ENCODE results near the gene ARHGAP24. TPM values are rescaled to one million over a fixed set of nuclear protein-coding genes. Genes with fewer than 3 reads are reported as not detected.

ARHGAP24 gene
- total and polyA plus RNA-seq, 2 donors (not counting 1 experiment from before 2014, with no cell fraction given) = 48.4 to 141 TPM

DNA sequence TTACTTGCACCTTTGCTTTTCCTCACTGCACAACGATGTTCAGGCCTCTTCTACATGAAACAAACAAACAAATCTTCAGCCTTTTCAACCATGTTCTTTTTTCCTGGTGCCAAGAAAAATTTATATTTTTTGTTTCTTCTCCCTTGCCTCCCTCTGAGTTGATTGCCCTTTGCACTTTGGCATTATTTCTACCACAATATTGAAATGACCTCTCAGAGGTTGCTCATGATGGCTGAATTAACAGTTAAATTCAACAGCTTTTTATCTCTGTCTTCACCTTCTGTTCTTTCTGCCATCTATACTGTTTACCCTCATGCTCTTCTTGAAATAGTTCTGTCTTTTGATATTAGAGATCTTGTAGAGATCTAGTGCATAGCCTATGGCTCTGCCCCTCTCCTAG, 308.9 kb downstream of the ARHGAP24 start:
- Histone ChIP-seq H3K27me3 (replicated peaks in 1 of 4; ENCODE audit: control extremely low read depth in 1 of 4, control insufficient read depth in 3 of 4, insufficient read depth in 4 of 4, low read length in 3 of 4) (no peaks in the 10 kb centered on the region), H4K20me1 (ENCODE audit: control insufficient read depth, insufficient read depth, low read length, poor library complexity, severe bottlenecking) (no peaks in the 10 kb centered on the region), H2AFZ (ENCODE audit: insufficient read depth, low read depth, low read length, poor library complexity, severe bottlenecking) (no peak overlapping the region), H3K4me1 (ENCODE audit: control insufficient read depth in 2 of 2, insufficient read depth in 2 of 2, low read length in 2 of 2) (peaks cover 26 to 35% of the 10 kb centered on the region in 2 donors), H3K4me3 (ENCODE audit: control extremely low read depth in 1 of 5, extremely low read depth in 1 of 5, insufficient read depth in 1 of 5, low read depth in 2 of 5, low read length in 4 of 5) (no peak overlapping the region), H3K27ac (ENCODE audit: low read length in 2 of 2) (no peak overlapping the region), H3K36me3 (replicated peaks in 1 of 2; ENCODE audit: control extremely low read depth in 1 of 2, control insufficient read depth in 1 of 2, extremely low read depth in 1 of 2, insufficient read depth in 2 of 2, low read length in 1 of 2) (no peaks in the 10 kb centered on the region), H3K9me3 (ENCODE audit: control extremely low read depth in 1 of 3, control insufficient read depth in 2 of 3, insufficient read depth in 1 of 3, low read length in 2 of 3) (no peaks in the 10 kb centered on the region), H3K9ac (ENCODE audit: low read length) (no peak overlapping the region), H3K4me2 (replicated peaks; ENCODE audit: low read depth, low read length, poor library complexity, severe bottlenecking) (no peak overlapping the region), H3K79me2 (ENCODE audit: control insufficient read depth, insufficient read depth, low read length) (peaks cover 63% of the 10 kb centered on the region)
- no CpG with 5 or more reads among the region's 1 CpG for WGBS (ENCODE audit: insufficient coverage)
- POLR2A ChIA-PET = no interaction called here
- TF ChIP-seq, protein P1, sequence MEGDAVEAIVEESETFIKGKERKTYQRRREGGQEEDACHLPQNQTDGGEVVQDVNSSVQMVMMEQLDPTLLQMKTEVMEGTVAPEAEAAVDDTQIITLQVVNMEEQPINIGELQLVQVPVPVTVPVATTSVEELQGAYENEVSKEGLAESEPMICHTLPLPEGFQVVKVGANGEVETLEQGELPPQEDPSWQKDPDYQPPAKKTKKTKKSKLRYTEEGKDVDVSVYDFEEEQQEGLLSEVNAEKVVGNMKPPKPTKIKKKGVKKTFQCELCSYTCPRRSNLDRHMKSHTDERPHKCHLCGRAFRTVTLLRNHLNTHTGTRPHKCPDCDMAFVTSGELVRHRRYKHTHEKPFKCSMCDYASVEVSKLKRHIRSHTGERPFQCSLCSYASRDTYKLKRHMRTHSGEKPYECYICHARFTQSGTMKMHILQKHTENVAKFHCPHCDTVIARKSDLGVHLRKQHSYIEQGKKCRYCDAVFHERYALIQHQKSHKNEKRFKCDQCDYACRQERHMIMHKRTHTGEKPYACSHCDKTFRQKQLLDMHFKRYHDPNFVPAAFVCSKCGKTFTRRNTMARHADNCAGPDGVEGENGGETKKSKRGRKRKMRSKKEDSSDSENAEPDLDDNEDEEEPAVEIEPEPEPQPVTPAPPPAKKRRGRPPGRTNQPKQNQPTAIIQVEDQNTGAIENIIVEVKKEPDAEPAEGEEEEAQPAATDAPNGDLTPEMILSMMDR (IDR thresholded peaks at IDR 0.05) = no peak
- no peak for TF ChIP-seq EZH2 (IDR thresholded peaks at IDR 0.05; ENCODE audit: borderline replicate concordance, insufficient read depth, low read depth, low read length, poor library complexity, severe bottlenecking)
- no peaks in the 10 kb centered on the region for H3K27me3 Mint-ChIP-seq
- DNase-seq (no peak), ATAC-seq (ENCODE audit: low read depth) (no peak)
- peaks cover 48% of the 10 kb centered on the region for H3K4me1 Mint-ChIP-seq
- H3K9me3 Mint-ChIP-seq (ENCODE audit: insufficient read depth) = no peaks in the 10 kb centered on the region
- CTCF ChIA-PET = interaction anchor here (0.9 to 1.5 kb wide), 4 partner anchors 8 to 14 kb away, joined by 3 to 5 read pairs (median 3); no protein-coding TSS in a partner anchor
- no peak overlapping the region for H3K27ac Mint-ChIP-seq
- intact Hi-C loops (cut with micrococcal nuclease) = loop anchor here (2.0 kb wide), 1 partner anchor 17 kb away; no protein-coding TSS in a partner anchor
- H3K4me3 Mint-ChIP-seq = no peak overlapping the region

DNA sequence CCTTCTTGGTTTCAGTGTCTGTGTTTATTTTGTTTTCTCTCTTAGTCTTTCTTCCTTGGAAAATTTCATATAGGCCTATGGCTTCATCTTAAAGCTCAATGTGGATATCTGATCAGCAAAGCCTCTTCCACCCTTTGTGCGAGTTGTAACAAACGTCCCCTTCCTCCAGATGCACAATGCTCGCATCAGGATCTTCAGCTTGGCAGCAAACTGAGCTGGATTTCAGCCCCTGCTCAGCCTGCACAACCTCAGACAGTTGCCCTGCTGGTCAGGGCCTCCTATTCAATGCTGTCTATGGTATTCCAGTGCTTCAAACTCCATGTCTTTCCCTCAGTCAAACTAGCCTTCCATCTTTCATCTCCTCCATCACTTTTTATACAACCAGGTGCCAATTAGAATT, 309.4 kb downstream of the ARHGAP24 start:
- H3K27ac Mint-ChIP-seq = no peak overlapping the region
- ATAC-seq (ENCODE audit: low read depth) (no peak), DNase-seq (no peak)
- H3K4me3 Mint-ChIP-seq = no peak overlapping the region
- intact Hi-C loops (cut with micrococcal nuclease) = loop anchor here (2.0 kb wide), 1 partner anchor 18 kb away; no protein-coding TSS in a partner anchor
- peaks cover 59% of the 10 kb centered on the region for H3K79me2 ChIP-seq (ENCODE audit: control insufficient read depth, insufficient read depth, low read length)
- no peaks in the 10 kb centered on the region for H3K27me3 Mint-ChIP-seq
- no peaks in the 10 kb centered on the region for H3K27me3 ChIP-seq (replicated peaks in 1 of 4; ENCODE audit: control extremely low read depth in 1 of 4, control insufficient read depth in 3 of 4, insufficient read depth in 4 of 4, low read length in 3 of 4)
- no peak overlapping the region for H2AFZ ChIP-seq (ENCODE audit: insufficient read depth, low read depth, low read length, poor library complexity, severe bottlenecking)
- no peak overlapping the region for H3K27ac ChIP-seq (ENCODE audit: low read length in 2 of 2)
- H3K4me1 ChIP-seq (ENCODE audit: control insufficient read depth in 2 of 2, insufficient read depth in 2 of 2, low read length in 2 of 2) = peaks cover 23 to 30% of the 10 kb centered on the region in 2 donors
- H3K9me3 Mint-ChIP-seq (ENCODE audit: insufficient read depth) = no peaks in the 10 kb centered on the region
- POLR2A ChIA-PET = no interaction called here
- no peak overlapping the region for H3K4me2 ChIP-seq (replicated peaks; ENCODE audit: low read depth, low read length, poor library complexity, severe bottlenecking)
- 100% methylated on average over 3 of the region's 3 CpGs for WGBS (ENCODE audit: insufficient coverage)
- no peaks in the 10 kb centered on the region for H3K9me3 ChIP-seq (ENCODE audit: control extremely low read depth in 1 of 3, control insufficient read depth in 2 of 3, insufficient read depth in 1 of 3, low read length in 2 of 3)
- no peak for TF ChIP-seq EZH2 (IDR thresholded peaks at IDR 0.05; ENCODE audit: borderline replicate concordance, insufficient read depth, low read depth, low read length, poor library complexity, severe bottlenecking)
- TF ChIP-seq, protein P1 (IDR thresholded peaks at IDR 0.05) = no peak
- no peak overlapping the region for H3K9ac ChIP-seq (ENCODE audit: low read length)
- H4K20me1 ChIP-seq (ENCODE audit: control insufficient read depth, insufficient read depth, low read length, poor library complexity, severe bottlenecking) = no peaks in the 10 kb centered on the region
- H3K4me1 Mint-ChIP-seq = peaks cover 43% of the 10 kb centered on the region
- no peak overlapping the region for H3K4me3 ChIP-seq (ENCODE audit: control extremely low read depth in 1 of 5, extremely low read depth in 1 of 5, insufficient read depth in 1 of 5, low read depth in 2 of 5, low read length in 4 of 5)
- no peaks in the 10 kb centered on the region for H3K36me3 ChIP-seq (replicated peaks in 1 of 2; ENCODE audit: control extremely low read depth in 1 of 2, control insufficient read depth in 1 of 2, extremely low read depth in 1 of 2, insufficient read depth in 2 of 2, low read length in 1 of 2)
- CTCF ChIA-PET = interaction anchor here (0.9 to 1.4 kb wide), 3 partner anchors 8 to 13 kb away, joined by 3 read pairs; no protein-coding TSS in a partner anchor
